GM12874 (cell line): ENCODE results near the gene CDCP2.

ENCODE experiments used
- TF ChIP-seq, protein P1 (sequence below): IDR thresholded peaks from 2 replicates; pipeline ENCODE4 v1.5.1; 2011; ENCODE audit warnings: low read depth, mild to moderate bottlenecking, control low read depth, low read length, moderate library complexity; ENCODE audit not compliant: insufficient read depth

CDCP2 gene

GRCh38 chr1:54139711-54140110 is 13.1 kb downstream of the CDCP2 start:
- TF ChIP-seq, protein P1, sequence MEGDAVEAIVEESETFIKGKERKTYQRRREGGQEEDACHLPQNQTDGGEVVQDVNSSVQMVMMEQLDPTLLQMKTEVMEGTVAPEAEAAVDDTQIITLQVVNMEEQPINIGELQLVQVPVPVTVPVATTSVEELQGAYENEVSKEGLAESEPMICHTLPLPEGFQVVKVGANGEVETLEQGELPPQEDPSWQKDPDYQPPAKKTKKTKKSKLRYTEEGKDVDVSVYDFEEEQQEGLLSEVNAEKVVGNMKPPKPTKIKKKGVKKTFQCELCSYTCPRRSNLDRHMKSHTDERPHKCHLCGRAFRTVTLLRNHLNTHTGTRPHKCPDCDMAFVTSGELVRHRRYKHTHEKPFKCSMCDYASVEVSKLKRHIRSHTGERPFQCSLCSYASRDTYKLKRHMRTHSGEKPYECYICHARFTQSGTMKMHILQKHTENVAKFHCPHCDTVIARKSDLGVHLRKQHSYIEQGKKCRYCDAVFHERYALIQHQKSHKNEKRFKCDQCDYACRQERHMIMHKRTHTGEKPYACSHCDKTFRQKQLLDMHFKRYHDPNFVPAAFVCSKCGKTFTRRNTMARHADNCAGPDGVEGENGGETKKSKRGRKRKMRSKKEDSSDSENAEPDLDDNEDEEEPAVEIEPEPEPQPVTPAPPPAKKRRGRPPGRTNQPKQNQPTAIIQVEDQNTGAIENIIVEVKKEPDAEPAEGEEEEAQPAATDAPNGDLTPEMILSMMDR, result no peak

DNA sequence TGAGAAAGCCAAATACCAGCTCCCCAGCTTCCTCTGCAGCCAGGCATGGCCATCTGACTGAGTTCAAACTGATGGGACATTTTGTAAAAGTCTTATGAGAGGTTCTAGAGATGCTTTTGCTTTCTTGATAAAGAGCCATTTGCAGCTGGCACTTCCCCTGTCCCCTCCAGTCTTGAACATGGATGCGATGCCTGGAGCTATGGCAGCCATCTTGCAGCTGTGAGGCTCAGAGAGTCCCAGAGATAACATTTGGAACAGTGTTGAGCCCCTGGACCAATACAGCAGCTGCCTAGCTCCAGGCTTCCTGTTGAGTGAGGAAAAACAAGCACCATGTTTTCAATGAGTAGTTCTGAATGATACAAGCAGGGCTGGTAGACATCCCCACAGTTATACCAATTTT is 13.8 kb downstream of the CDCP2 start:
- TF ChIP-seq, protein P1, result no peak

DNA sequence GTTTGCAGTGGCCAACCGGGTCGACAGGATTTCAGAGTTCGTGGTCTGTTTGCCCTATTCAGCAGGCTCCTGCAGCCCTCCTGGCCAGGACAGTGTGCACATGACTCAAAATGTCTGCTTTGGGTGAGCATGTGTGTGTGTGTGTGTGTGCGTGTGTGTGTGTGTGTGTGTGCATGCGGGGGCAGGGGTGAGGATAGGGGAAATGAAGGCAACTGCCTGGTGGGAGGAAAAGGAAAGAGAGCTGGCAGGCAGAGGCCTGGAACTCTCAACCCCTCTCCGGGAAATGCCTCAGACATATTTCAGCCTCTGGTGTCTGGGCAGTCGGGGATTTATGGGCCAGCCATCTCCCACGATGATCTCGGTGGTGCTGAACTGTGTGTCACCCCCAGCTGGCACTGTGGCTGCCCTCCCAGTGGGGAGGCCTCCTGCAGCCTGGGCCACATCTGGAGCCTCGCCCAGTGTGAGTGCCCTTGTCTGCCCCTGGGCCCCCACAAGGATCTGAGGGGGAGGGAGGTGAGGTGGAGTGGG is 15.2 kb downstream of the CDCP2 start:
- TF ChIP-seq, protein P1, result no peak

- TF ChIP-seq, protein P1, result no peak
Observed at GRCh38 chr1:54136963-54137533, 15.8 kb downstream of the CDCP2 start.

GRCh38 chr1:54136269-54136896 is 16.4 kb downstream of the CDCP2 start:
- TF ChIP-seq, protein P1, result no peak

DNA sequence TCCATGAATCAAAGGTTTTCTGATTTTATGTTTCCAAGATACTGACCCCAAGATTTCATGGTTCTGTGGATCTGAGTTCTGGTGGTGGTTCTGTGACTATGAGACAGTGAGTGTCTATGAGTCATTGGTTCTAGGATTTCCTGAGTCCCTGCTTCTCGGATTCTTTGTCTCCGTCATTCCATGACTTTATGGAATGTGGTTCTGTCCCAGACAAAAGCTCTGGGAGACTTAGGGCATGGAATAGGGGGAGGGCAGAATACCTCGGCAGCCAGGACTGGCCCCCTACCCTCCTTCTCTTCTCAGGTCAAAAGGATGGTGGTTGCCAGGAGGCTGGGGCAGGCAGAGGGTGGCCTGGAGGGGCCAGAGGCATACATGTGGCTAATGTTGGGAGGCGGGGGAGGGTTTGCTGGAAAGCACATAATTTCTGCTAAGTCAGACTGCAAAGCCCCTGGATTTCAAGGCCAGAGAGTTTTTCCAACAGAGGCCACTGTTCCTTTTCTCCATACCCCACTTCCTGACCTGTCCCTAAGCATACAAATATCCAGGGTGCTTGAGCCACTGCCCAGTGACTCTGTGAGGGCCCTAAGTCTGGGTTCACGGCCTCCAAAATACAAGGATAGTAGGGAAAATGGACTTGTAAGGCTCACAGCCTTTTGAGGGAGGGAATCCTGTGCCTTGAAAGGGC is 17.2 kb downstream of the CDCP2 start:
- TF ChIP-seq, protein P1, result no peak

DNA sequence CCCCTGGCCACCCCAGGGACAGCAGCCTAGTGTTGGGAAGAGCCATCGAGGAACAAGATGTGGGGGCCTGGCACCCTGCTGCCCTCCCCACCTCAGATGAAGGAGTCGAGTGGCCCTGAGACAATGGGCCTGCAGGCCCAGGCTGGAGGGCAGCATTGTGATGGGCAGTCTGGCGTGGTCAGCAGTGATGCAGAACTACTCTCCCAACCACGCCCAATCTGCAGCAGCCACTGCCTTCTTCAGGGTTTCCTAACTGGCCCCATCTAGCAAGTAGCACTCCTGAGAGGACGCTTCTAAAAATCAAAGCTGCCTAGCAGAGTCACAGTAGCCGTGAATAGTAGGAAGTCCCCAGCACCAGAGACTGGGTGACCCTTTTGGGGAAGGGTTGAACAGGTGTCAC is 18.5 kb downstream of the CDCP2 start:
- TF ChIP-seq, protein P1, result no peak
